Measurements from ENCODE around the gene PRDX2.

DNA sequence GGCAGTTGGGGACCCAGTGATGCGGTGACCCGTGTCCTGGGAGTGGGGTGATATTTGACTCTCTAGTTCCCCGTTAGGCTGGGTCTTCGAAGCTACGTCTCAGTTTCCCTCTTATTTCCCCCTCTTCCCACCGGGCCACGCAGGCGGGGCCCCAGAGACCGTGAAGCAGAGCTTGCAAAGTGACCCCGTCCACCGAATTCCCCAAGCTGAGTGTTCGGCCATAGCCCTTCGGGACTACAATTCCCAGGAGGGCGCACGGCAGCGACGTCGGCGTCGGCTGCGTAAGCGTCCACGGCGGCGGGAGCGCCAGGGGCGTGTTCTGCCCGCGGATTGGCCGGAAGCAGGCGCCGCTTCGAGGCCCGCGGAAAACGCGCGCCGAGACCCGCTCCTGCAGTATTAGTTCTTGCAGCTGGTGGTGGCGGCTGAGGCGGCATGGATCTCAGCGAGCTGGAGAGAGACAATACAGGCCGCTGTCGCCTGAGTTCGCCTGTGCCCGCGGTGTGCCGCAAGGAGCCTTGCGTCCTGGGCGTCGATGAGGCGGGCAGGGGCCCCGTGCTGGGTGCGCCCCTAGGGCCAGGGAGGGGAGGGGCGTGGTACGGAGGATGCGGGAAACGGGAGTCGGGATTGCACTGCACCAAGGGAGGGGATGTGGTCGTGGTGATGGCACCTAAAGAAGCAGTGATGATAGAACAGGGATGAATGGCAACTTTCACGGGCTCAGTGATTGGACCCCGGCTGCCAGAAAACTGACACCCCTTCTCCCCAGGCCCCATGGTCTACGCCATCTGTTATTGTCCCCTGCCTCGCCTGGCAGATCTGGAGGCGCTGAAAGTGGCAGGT is 4.9 kb upstream of the PRDX2 start, which contains the start of gene RNASEH2A:
- TF ChIP-seq, protein P1, sequence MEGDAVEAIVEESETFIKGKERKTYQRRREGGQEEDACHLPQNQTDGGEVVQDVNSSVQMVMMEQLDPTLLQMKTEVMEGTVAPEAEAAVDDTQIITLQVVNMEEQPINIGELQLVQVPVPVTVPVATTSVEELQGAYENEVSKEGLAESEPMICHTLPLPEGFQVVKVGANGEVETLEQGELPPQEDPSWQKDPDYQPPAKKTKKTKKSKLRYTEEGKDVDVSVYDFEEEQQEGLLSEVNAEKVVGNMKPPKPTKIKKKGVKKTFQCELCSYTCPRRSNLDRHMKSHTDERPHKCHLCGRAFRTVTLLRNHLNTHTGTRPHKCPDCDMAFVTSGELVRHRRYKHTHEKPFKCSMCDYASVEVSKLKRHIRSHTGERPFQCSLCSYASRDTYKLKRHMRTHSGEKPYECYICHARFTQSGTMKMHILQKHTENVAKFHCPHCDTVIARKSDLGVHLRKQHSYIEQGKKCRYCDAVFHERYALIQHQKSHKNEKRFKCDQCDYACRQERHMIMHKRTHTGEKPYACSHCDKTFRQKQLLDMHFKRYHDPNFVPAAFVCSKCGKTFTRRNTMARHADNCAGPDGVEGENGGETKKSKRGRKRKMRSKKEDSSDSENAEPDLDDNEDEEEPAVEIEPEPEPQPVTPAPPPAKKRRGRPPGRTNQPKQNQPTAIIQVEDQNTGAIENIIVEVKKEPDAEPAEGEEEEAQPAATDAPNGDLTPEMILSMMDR (IDR thresholded peaks at IDR 0.05; ENCODE audit: low read depth, low read length, poor library complexity, severe bottlenecking) = peak; percentile 13
- TF ChIP-seq EZH2phosphoT487 (IDR thresholded peaks at IDR 0.05; ENCODE audit: borderline replicate concordance, low read length) = no peak

Measured in DOHH2 (cell line).